Measurements from ENCODE around the gene LIMK2. TPM values are rescaled to one million over a fixed set of nuclear protein-coding genes. Genes with fewer than 3 reads are reported as not detected.

LIMK2 gene
- total and polyA plus RNA-seq, 4 donors: 6.6 to 39.2 (median 13.4) TPM

- Histone ChIP-seq H3K4me1 (ENCODE audit: control insufficient read depth in 4 of 4, insufficient read depth in 4 of 4, low read length in 3 of 4) (no peaks in the 10 kb centered on the region), H3K27ac (ENCODE audit: low read depth in 1 of 2, low read length in 2 of 2) (no peak overlapping the region), H3K27me3 (ENCODE audit: control insufficient read depth in 4 of 4, insufficient read depth in 4 of 4, low read length in 3 of 4) (no peaks in the 10 kb centered on the region), H3K36me3 (ENCODE audit: control insufficient read depth in 4 of 4, insufficient read depth in 3 of 4, low read depth in 1 of 4, low read length in 3 of 4) (peaks cover 23 to 59% (median 32%) of the 10 kb centered on the region in 4 donors), H3K9me3 (ENCODE audit: control insufficient read depth in 4 of 4, low read length in 3 of 4) (no peaks in the 10 kb centered on the region), H3K4me3 (ENCODE audit: low read depth in 1 of 3, low read length in 3 of 3) (no peak overlapping the region), H3K9ac (ENCODE audit: low read depth in 1 of 2, low read length in 2 of 2) (no peak overlapping the region)
- no peak for DNase-seq (ENCODE audit: low spot score)
- TF ChIP-seq TAF1 (conservative IDR thresholded peaks at IDR 0.05) (no peak), HNF4A (conservative IDR thresholded peaks at IDR 0.05) (peak in 1 of 2 donors; percentile 49)
- 70% methylated on average over 6 of the region's 6 CpGs for WGBS
Measured at GRCh38 chr22:31263896-31264640, 52.0 kb downstream of the LIMK2 start.

- Histone ChIP-seq H3K9ac (ENCODE audit: low read depth in 1 of 2, low read length in 2 of 2) (no peak overlapping the region), H3K4me1 (ENCODE audit: control insufficient read depth in 4 of 4, insufficient read depth in 4 of 4, low read length in 3 of 4) (no peaks in the 10 kb centered on the region), H3K9me3 (ENCODE audit: control insufficient read depth in 4 of 4, low read length in 3 of 4) (no peaks in the 10 kb centered on the region), H3K27ac (ENCODE audit: low read depth in 1 of 2, low read length in 2 of 2) (no peak overlapping the region), H3K27me3 (ENCODE audit: control insufficient read depth in 4 of 4, insufficient read depth in 4 of 4, low read length in 3 of 4) (no peaks in the 10 kb centered on the region), H3K36me3 (ENCODE audit: control insufficient read depth in 4 of 4, insufficient read depth in 3 of 4, low read depth in 1 of 4, low read length in 3 of 4) (peaks cover 11 to 46% (median 20%) of the 10 kb centered on the region in 4 donors), H3K4me3 (ENCODE audit: low read depth in 1 of 3, low read length in 3 of 3) (no peak overlapping the region)
- 97% methylated on average over 2 of the region's 2 CpGs for WGBS
- TF ChIP-seq HNF4A (conservative IDR thresholded peaks at IDR 0.05) (no peak), ZBTB33 (IDR thresholded peaks at IDR 0.05) (no peak), REST (IDR thresholded peaks at IDR 0.05) (no peak), HNF4G (IDR thresholded peaks at IDR 0.05) (no peak), NR2F2 (IDR thresholded peaks at IDR 0.05) (no peak), CTCF (IDR thresholded peaks at IDR 0.05; ENCODE audit: low read depth, low read length, missing input control) (no peak), YY1 (IDR thresholded peaks at IDR 0.05) (no peak), FOXA2 (IDR thresholded peaks at IDR 0.05) (no peak), FOXA1 (IDR thresholded peaks at IDR 0.05) (no peak), RAD21 (IDR thresholded peaks at IDR 0.05) (no peak), GABPA (IDR thresholded peaks at IDR 0.05 in 1 of 2, conservative IDR thresholded peaks at IDR 0.05 in 1 of 2) (no peak), RXRA (IDR thresholded peaks at IDR 0.05) (no peak)
- DNase-seq (ENCODE audit: low spot score): no peak
Measured at GRCh38 chr22:31268281-31268680, 56.2 kb downstream of the LIMK2 start.

Measured in liver (tissue), 9 donors.